ENCODE data around the gene TMC7.

TMC7 gene

GRCh38 chr16:19066988-19067348 is 83.2 kb downstream of the TMC7 start:
- CTCF ChIA-PET = interaction anchor here (1.6 kb wide), 1 partner anchor 277 kb away, joined by 3 read pairs; the partner anchor contains the start of gene RPS15A
- 33% methylated on average over 2 of the region's 9 CpGs for WGBS (ENCODE audit: insufficient coverage)

GRCh38 chr16:19067349-19068236 is 83.9 kb downstream of the TMC7 start, which contains the start of gene COQ7:
TSS of gene COQ7 (plus strand) at chr16:19067614. CDS start at chr16:19067665, 51 bp downstream.
- H3K36me3 ChIP-seq (ENCODE audit: control insufficient read depth in 4 of 4, insufficient read depth in 4 of 4, low read length in 3 of 4) = peaks cover 0 to 3% (median 3%) of the 10 kb centered on the region in 4 experiments
- H3K4me1 ChIP-seq (ENCODE audit: control extremely low read depth in 1 of 4, control insufficient read depth in 4 of 4, insufficient read depth in 4 of 4, low read length in 3 of 4) = peaks cover 0 to 14% (median 9%) of the 10 kb centered on the region in 4 experiments
- H3K9me3 ChIP-seq (ENCODE audit: control extremely low read depth in 1 of 5, control insufficient read depth in 4 of 5, insufficient read depth in 2 of 5, low read depth in 1 of 5, low read length in 4 of 5) = no peaks in the 10 kb centered on the region
- H3K4me3 ChIP-seq (ENCODE audit: control insufficient read depth in 1 of 7, extremely low read depth in 1 of 7, insufficient read depth in 4 of 7, low read depth in 2 of 7, low read length in 6 of 7) = peak within 1 kb of the TSS; percentile 74 to 94 (median 87)
- under 1% methylated on average over 55 of the region's 68 CpGs for WGBS (ENCODE audit: insufficient coverage)
- H3K27me3 ChIP-seq (replicated peaks in 2 of 5; ENCODE audit: control insufficient read depth in 4 of 5, insufficient read depth in 5 of 5, low read length in 4 of 5) = no peaks in the 10 kb centered on the region
- ChIA-PET CTCF (interaction anchor here (1.6 kb wide), 1 partner anchor 278 kb away, joined by 3 read pairs; the partner anchor contains the start of gene RPS15A), POLR2A (no interaction called here)
- DNase-seq = peak; percentile 100
- H3K27ac ChIP-seq (ENCODE audit: insufficient read depth in 1 of 2, low read depth in 1 of 2, low read length in 2 of 2, poor library complexity in 1 of 2, severe bottlenecking in 2 of 2) = peak within 1 kb of the TSS; percentile 100

More at GRCh38 chr16:19066988-19067348, 83.2 kb downstream of the TMC7 start:
- POLR2A ChIA-PET = no interaction called here
- H3K27me3 ChIP-seq (replicated peaks in 2 of 5; ENCODE audit: control insufficient read depth in 4 of 5, insufficient read depth in 5 of 5, low read length in 4 of 5) = no peaks in the 10 kb centered on the region
- no peak for DNase-seq
- H3K4me1 ChIP-seq (ENCODE audit: control extremely low read depth in 1 of 4, control insufficient read depth in 4 of 4, insufficient read depth in 4 of 4, low read length in 3 of 4) = peaks cover 0 to 14% (median 9%) of the 10 kb centered on the region in 4 experiments
- H3K36me3 ChIP-seq (ENCODE audit: control insufficient read depth in 4 of 4, insufficient read depth in 4 of 4, low read length in 3 of 4) = peaks cover 0 to 3% (median 1%) of the 10 kb centered on the region in 4 experiments
- peak overlapping the region; percentile 100 for H3K27ac ChIP-seq (ENCODE audit: insufficient read depth in 1 of 2, low read depth in 1 of 2, low read length in 2 of 2, poor library complexity in 1 of 2, severe bottlenecking in 2 of 2)
- H3K9me3 ChIP-seq (ENCODE audit: control extremely low read depth in 1 of 5, control insufficient read depth in 4 of 5, insufficient read depth in 2 of 5, low read depth in 1 of 5, low read length in 4 of 5) = no peaks in the 10 kb centered on the region
- H3K4me3 ChIP-seq (ENCODE audit: control insufficient read depth in 1 of 7, extremely low read depth in 1 of 7, insufficient read depth in 4 of 7, low read depth in 2 of 7, low read length in 6 of 7) = peak overlapping the region in 6 of 7 experiments; percentile 75 to 94 (median 87)

GRCh38 chr16:19068237-19068815 is 84.6 kb downstream of the TMC7 start:
- DNase-seq = peak in 2 of 3 donors; percentile 18 to 28
- peak overlapping the region; percentile 74 to 94 (median 87) for H3K4me3 ChIP-seq (ENCODE audit: control insufficient read depth in 1 of 7, extremely low read depth in 1 of 7, insufficient read depth in 4 of 7, low read depth in 2 of 7, low read length in 6 of 7)
- peaks cover under 1 to 5% (median 3%) of the 10 kb centered on the region in 4 experiments for H3K36me3 ChIP-seq (ENCODE audit: control insufficient read depth in 4 of 4, insufficient read depth in 4 of 4, low read length in 3 of 4)
- peaks cover 0 to 14% (median 9%) of the 10 kb centered on the region in 4 experiments for H3K4me1 ChIP-seq (ENCODE audit: control extremely low read depth in 1 of 4, control insufficient read depth in 4 of 4, insufficient read depth in 4 of 4, low read length in 3 of 4)
- H3K27ac ChIP-seq (ENCODE audit: insufficient read depth in 1 of 2, low read depth in 1 of 2, low read length in 2 of 2, poor library complexity in 1 of 2, severe bottlenecking in 2 of 2) = peak overlapping the region; percentile 100
- 52% methylated on average over 14 of the region's 19 CpGs for WGBS (ENCODE audit: insufficient coverage)
- CTCF ChIA-PET = interaction anchor here (1.1 to 1.4 kb wide), 2 partner anchors 15 to 18 kb away, joined by 3 to 4 read pairs; no protein-coding TSS in a partner anchor
- H3K9me3 ChIP-seq (ENCODE audit: control extremely low read depth in 1 of 5, control insufficient read depth in 4 of 5, insufficient read depth in 2 of 5, low read depth in 1 of 5, low read length in 4 of 5) = no peaks in the 10 kb centered on the region
- H3K27me3 ChIP-seq (replicated peaks in 2 of 5; ENCODE audit: control insufficient read depth in 4 of 5, insufficient read depth in 5 of 5, low read length in 4 of 5) = no peaks in the 10 kb centered on the region
- POLR2A ChIA-PET = no interaction called here

GRCh38 chr16:19071811-19072777 is 88.4 kb downstream of the TMC7 start:
- ChIA-PET POLR2A (no interaction called here), CTCF (interaction anchor here (0.8 to 1.8 kb wide), 6 partner anchors 12 to 99 kb away, joined by 3 to 10 read pairs (median 3); no protein-coding TSS in a partner anchor)
- Histone ChIP-seq H3K9me3 (ENCODE audit: control extremely low read depth in 1 of 5, control insufficient read depth in 4 of 5, insufficient read depth in 2 of 5, low read depth in 1 of 5, low read length in 4 of 5) (no peaks in the 10 kb centered on the region), H3K27me3 (replicated peaks in 2 of 5; ENCODE audit: control insufficient read depth in 4 of 5, insufficient read depth in 5 of 5, low read length in 4 of 5) (no peaks in the 10 kb centered on the region), H3K27ac (ENCODE audit: insufficient read depth in 1 of 2, low read depth in 1 of 2, low read length in 2 of 2, poor library complexity in 1 of 2, severe bottlenecking in 2 of 2) (no peak overlapping the region), H3K4me3 (ENCODE audit: control insufficient read depth in 1 of 7, extremely low read depth in 1 of 7, insufficient read depth in 4 of 7, low read depth in 2 of 7, low read length in 6 of 7) (no peak overlapping the region), H3K36me3 (ENCODE audit: control insufficient read depth in 4 of 4, insufficient read depth in 4 of 4, low read length in 3 of 4) (peaks cover 6 to 27% (median 12%) of the 10 kb centered on the region in 4 experiments), H3K4me1 (ENCODE audit: control extremely low read depth in 1 of 4, control insufficient read depth in 4 of 4, insufficient read depth in 4 of 4, low read length in 3 of 4) (peaks cover 0 to 12% (median 9%) of the 10 kb centered on the region in 4 experiments)
- peak; percentile 45 to 74 (median 69) for DNase-seq
- 83% methylated on average over 20 of the region's 21 CpGs for WGBS (ENCODE audit: insufficient coverage)

- CTCF ChIA-PET = interaction anchor here (0.8 to 1.5 kb wide), 7 partner anchors 11 to 100 kb away, joined by 3 to 6 read pairs (median 3); no protein-coding TSS in a partner anchor
- H3K27me3 ChIP-seq (replicated peaks in 2 of 5; ENCODE audit: control insufficient read depth in 4 of 5, insufficient read depth in 5 of 5, low read length in 4 of 5) = no peaks in the 10 kb centered on the region
- no CpG with 5 or more reads among the region's 3 CpGs for WGBS (ENCODE audit: insufficient coverage)
Measured at GRCh38 chr16:19073344-19073743, 89.6 kb downstream of the TMC7 start.

GRCh38 chr16:19073863-19074262 is 90.1 kb downstream of the TMC7 start:
- H3K36me3 ChIP-seq (ENCODE audit: control insufficient read depth in 4 of 4, insufficient read depth in 4 of 4, low read length in 3 of 4) = peaks cover 9 to 40% (median 18%) of the 10 kb centered on the region in 4 experiments
- DNase-seq = no peak
- 80% methylated on average over 7 of the region's 7 CpGs for WGBS (ENCODE audit: insufficient coverage)
- ChIA-PET POLR2A (no interaction called here), CTCF (interaction anchor here (1.4 kb wide), 3 partner anchors 11 to 21 kb away, joined by 3 to 5 read pairs (median 5); no protein-coding TSS in a partner anchor)
- H3K4me3 ChIP-seq (ENCODE audit: control insufficient read depth in 1 of 7, extremely low read depth in 1 of 7, insufficient read depth in 4 of 7, low read depth in 2 of 7, low read length in 6 of 7) = no peak overlapping the region
- H3K27me3 ChIP-seq (replicated peaks in 2 of 5; ENCODE audit: control insufficient read depth in 4 of 5, insufficient read depth in 5 of 5, low read length in 4 of 5) = no peaks in the 10 kb centered on the region
- no peaks in the 10 kb centered on the region for H3K9me3 ChIP-seq (ENCODE audit: control extremely low read depth in 1 of 5, control insufficient read depth in 4 of 5, insufficient read depth in 2 of 5, low read depth in 1 of 5, low read length in 4 of 5)
- peaks cover 0 to 3% (median 0%) of the 10 kb centered on the region in 4 experiments for H3K4me1 ChIP-seq (ENCODE audit: control extremely low read depth in 1 of 4, control insufficient read depth in 4 of 4, insufficient read depth in 4 of 4, low read length in 3 of 4)
- H3K27ac ChIP-seq (ENCODE audit: insufficient read depth in 1 of 2, low read depth in 1 of 2, low read length in 2 of 2, poor library complexity in 1 of 2, severe bottlenecking in 2 of 2) = no peak overlapping the region

More at GRCh38 chr16:19073344-19073743, 89.6 kb downstream of the TMC7 start:
- Histone ChIP-seq H3K9me3 (ENCODE audit: control extremely low read depth in 1 of 5, control insufficient read depth in 4 of 5, insufficient read depth in 2 of 5, low read depth in 1 of 5, low read length in 4 of 5) (no peaks in the 10 kb centered on the region), H3K36me3 (ENCODE audit: control insufficient read depth in 4 of 4, insufficient read depth in 4 of 4, low read length in 3 of 4) (peaks cover 6 to 34% (median 18%) of the 10 kb centered on the region in 4 experiments), H3K4me3 (ENCODE audit: control insufficient read depth in 1 of 7, extremely low read depth in 1 of 7, insufficient read depth in 4 of 7, low read depth in 2 of 7, low read length in 6 of 7) (no peak overlapping the region), H3K27ac (ENCODE audit: insufficient read depth in 1 of 2, low read depth in 1 of 2, low read length in 2 of 2, poor library complexity in 1 of 2, severe bottlenecking in 2 of 2) (no peak overlapping the region), H3K4me1 (ENCODE audit: control extremely low read depth in 1 of 4, control insufficient read depth in 4 of 4, insufficient read depth in 4 of 4, low read length in 3 of 4) (peaks cover 0 to 8% (median 4%) of the 10 kb centered on the region in 4 experiments)
- POLR2A ChIA-PET = no interaction called here
- DNase-seq = no peak

Data from common myeloid progenitor, CD34-positive (primary cell).